ENCODE results near the gene CFAP251. TPM values are rescaled to one million over a fixed set of nuclear protein-coding genes. Genes with fewer than 3 reads are reported as not detected.
A peak's percentile ranks its signal among the peaks of the same experiment; 100 is the strongest.
"Not testable (repeated sequence)": the region's sequence is repeated elsewhere in the genome, so short reads cannot be mapped to it uniquely, and the experiment has no call there.

CFAP251 gene
- 1 to 10 TPM in 1 of 4 donors, under 1 TPM in 2, not detected in 1; 0.67 to 1.1 (median 0.95) TPM for total RNA-seq

GRCh38 chr12:121917950-121918678 is at the start of gene CFAP251:
CFAP251 (plus strand) TSS chr12:121918592; CDS start chr12:121921306, 2,714 bp downstream.
- Histone ChIP-seq H3K27ac (peak within 1 kb of the TSS; percentile 32 to 55 (median 44)), H3K4me3 (peak within 1 kb of the TSS; percentile 32 to 57 (median 48))
- DNase-seq: peak; percentile 97 to 99 (median 99)

GRCh38 chr12:121869229-121869628 is 49.2 kb upstream of the CFAP251 start:
- H3K27ac ChIP-seq, H3K27me3 ChIP-seq, H3K4me1 ChIP-seq, H3K4me3 ChIP-seq, H3K9me3 ChIP-seq, H3K36me3 ChIP-seq, DNase-seq: not testable (repeated sequence)

More at GRCh38 chr12:121917950-121918678, at the start of gene CFAP251:
- no peaks in the 10 kb centered on the region for H3K9me3 ChIP-seq
- H3K27me3 ChIP-seq: no peaks in the 10 kb centered on the region
- H3K36me3 ChIP-seq: peaks cover 0 to 31% (median 0%) of the 10 kb centered on the region in 3 donors
- TF ChIP-seq POLR2A (IDR thresholded peaks at IDR 0.05): no peak
- peak; percentile 56 to 95 (median 87) for TF ChIP-seq CTCF (IDR thresholded peaks at IDR 0.05)
- H3K4me1 ChIP-seq: peaks cover 0 to 5% (median 4%) of the 10 kb centered on the region in 4 donors

GRCh38 chr12:121871467-121871866 is 46.9 kb upstream of the CFAP251 start:
- Histone ChIP-seq H3K4me3 (no peak overlapping the region), H3K27me3 (no peaks in the 10 kb centered on the region), H3K9me3 (no peaks in the 10 kb centered on the region), H3K4me1 (no peaks in the 10 kb centered on the region), H3K27ac (no peak overlapping the region), H3K36me3 (no peaks in the 10 kb centered on the region)
- TF ChIP-seq POLR2A (IDR thresholded peaks at IDR 0.05) (no peak), CTCF (IDR thresholded peaks at IDR 0.05) (no peak)
- no peak for DNase-seq

- no peaks in the 10 kb centered on the region for H3K4me1 ChIP-seq
- H3K4me3 ChIP-seq: no peak overlapping the region
- H3K27ac ChIP-seq: peak overlapping the region in 1 of 4 donors; percentile 32
- DNase-seq: no peak
- TF ChIP-seq CTCF (IDR thresholded peaks at IDR 0.05) (no peak), POLR2A (IDR thresholded peaks at IDR 0.05) (no peak)
- H3K36me3 ChIP-seq: no peaks in the 10 kb centered on the region
- no peaks in the 10 kb centered on the region for H3K27me3 ChIP-seq
- H3K9me3 ChIP-seq: no peaks in the 10 kb centered on the region
These were observed 45.7 kb upstream of the CFAP251 start for GRCh38 chr12:121872546-121873215.

DNA sequence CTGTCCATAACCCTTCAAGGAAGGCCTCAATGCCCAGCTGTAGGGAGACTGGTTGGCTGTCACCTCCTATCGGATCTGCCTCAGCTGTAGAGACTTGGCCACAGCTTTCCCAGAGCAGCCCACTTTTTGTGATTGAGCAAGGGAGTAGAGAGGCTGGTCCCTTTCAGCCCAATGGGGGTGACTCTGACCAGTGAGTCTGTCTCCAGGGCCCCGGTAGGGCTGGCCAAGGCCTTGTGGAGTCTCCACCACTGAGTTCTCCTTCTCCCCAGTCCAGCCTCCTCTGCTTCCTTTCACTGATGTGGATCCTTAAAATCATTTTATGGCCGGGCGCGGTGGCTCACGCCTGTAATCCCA is 45.2 kb upstream of the CFAP251 start:
- Histone ChIP-seq H3K36me3 (no peaks in the 10 kb centered on the region), H3K4me3 (no peak overlapping the region), H3K27ac (peak overlapping the region in 1 of 4 donors; percentile 32), H3K4me1 (no peaks in the 10 kb centered on the region), H3K9me3 (no peaks in the 10 kb centered on the region), H3K27me3 (no peaks in the 10 kb centered on the region)
- TF ChIP-seq CTCF (IDR thresholded peaks at IDR 0.05): no peak
- TF ChIP-seq POLR2A (IDR thresholded peaks at IDR 0.05): no peak
- no peak for DNase-seq

- Histone ChIP-seq H3K4me1 (no peaks in the 10 kb centered on the region), H3K27me3 (no peaks in the 10 kb centered on the region)
These were observed 44.3 kb upstream of the CFAP251 start for GRCh38 chr12:121874071-121874470.

More at GRCh38 chr12:121874071-121874470, 44.3 kb upstream of the CFAP251 start:
- Histone ChIP-seq H3K36me3 (no peaks in the 10 kb centered on the region), H3K4me3 (no peak overlapping the region), H3K9me3 (no peaks in the 10 kb centered on the region), H3K27ac (no peak overlapping the region)
- TF ChIP-seq CTCF (IDR thresholded peaks at IDR 0.05) (no peak), POLR2A (IDR thresholded peaks at IDR 0.05) (no peak)
- DNase-seq: no peak
